ENCODE measurements around the gene CRAMP1.

Gene CRAMP1, protein sequence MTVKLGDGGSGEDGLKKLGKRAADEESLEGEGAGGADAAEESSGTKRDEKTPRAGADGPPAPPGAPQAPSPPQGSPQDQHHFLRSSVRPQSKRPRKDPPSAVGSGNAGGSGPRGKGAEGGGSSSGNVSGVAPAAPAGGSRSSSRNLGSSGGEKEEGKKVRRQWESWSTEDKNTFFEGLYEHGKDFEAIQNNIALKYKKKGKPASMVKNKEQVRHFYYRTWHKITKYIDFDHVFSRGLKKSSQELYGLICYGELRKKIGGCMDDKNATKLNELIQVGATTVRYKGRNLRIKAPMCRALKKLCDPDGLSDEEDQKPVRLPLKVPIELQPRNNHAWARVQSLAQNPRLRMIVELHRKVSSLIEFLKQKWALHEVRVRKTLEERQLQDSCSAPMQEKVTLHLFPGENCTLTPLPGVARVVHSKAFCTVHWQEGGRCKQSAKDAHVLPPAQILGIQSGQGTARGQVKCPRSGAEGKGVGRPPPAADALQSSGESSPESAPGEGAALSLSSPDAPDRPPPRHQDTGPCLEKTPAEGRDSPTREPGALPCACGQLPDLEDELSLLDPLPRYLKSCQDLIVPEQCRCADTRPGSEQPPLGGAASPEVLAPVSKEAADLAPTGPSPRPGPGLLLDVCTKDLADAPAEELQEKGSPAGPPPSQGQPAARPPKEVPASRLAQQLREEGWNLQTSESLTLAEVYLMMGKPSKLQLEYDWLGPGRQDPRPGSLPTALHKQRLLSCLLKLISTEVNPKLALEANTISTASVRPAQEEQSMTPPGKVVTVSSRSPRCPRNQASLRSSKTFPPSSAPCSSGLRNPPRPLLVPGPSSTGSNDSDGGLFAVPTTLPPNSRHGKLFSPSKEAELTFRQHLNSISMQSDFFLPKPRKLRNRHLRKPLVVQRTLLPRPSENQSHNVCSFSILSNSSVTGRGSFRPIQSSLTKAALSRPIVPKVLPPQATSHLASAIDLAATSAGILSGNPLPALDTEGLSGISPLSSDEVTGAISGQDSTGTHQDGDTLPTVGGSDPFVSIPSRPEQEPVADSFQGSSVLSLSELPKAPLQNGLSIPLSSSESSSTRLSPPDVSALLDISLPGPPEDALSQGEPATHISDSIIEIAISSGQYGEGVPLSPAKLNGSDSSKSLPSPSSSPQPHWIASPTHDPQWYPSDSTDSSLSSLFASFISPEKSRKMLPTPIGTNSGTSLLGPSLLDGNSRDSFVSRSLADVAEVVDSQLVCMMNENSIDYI (N-terminal part only)

DNA sequence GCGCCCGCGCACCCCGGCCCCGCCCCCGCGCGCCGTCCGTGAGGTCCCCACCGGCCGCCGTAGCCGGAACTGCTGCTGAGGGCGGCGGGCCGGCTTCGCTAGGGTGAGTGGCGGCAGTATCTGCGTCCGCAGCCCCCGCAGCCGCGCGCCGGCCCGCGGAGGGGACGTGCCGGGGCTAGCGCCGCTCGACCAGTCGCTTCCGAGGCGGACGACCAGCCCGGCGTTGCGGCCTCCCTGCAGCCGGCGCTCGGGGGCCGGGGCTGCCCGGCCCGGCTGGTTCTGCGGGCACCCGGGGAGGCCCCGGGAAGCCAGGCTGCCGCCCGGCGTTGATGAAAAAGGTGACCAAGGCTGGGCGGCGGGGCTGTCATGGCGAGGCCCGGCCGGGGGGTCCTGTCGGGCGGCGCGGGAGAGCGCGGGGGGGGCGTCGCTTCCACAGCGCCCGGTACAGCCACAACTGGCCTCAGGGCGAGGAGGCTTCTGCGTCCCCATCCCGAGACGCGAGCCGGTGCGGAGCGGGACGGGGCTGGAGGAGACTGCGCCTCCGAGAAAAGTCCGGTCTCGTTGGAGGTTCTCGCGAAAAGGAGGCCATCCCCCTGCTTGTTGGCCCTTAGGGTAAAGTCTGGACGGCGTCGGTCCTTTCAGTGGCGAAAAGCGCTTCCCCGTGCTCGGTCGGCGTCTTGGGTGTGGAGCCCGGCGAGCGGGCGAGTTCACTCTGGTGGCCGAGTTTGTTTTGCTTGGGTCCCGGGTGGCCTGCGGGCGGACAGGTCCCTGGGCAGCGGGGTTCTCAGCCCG lies at the start of gene CRAMP1:
Gene CRAMP1, plus strand, starts transcription at position 41 of the 792 bp plus-strand sequence. CDS start 2,280 bp downstream, outside the sequence.
- TF ChIP-seq, protein P1, sequence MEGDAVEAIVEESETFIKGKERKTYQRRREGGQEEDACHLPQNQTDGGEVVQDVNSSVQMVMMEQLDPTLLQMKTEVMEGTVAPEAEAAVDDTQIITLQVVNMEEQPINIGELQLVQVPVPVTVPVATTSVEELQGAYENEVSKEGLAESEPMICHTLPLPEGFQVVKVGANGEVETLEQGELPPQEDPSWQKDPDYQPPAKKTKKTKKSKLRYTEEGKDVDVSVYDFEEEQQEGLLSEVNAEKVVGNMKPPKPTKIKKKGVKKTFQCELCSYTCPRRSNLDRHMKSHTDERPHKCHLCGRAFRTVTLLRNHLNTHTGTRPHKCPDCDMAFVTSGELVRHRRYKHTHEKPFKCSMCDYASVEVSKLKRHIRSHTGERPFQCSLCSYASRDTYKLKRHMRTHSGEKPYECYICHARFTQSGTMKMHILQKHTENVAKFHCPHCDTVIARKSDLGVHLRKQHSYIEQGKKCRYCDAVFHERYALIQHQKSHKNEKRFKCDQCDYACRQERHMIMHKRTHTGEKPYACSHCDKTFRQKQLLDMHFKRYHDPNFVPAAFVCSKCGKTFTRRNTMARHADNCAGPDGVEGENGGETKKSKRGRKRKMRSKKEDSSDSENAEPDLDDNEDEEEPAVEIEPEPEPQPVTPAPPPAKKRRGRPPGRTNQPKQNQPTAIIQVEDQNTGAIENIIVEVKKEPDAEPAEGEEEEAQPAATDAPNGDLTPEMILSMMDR (IDR thresholded peaks at IDR 0.05; ENCODE audit: borderline replicate concordance, insufficient read depth, low read depth, low read length) = no peak
- H3K4me3 ChIP-seq (ENCODE audit: low read depth, low read length) = peak within 1 kb of the TSS; percentile 94

GRCh38 chr16:1563786-1564185 lies 48.4 kb upstream of the CRAMP1 start:
- TF ChIP-seq, protein P1 (IDR thresholded peaks at IDR 0.05; ENCODE audit: borderline replicate concordance, insufficient read depth, low read depth, low read length) = no peak
- no peak overlapping the region for H3K4me3 ChIP-seq (ENCODE audit: low read depth, low read length)

- TF ChIP-seq, protein P1 (IDR thresholded peaks at IDR 0.05; ENCODE audit: borderline replicate concordance, insufficient read depth, low read depth, low read length) = peak; percentile 22; the same call in 1 of the 2 replicates
- no peak overlapping the region for H3K4me3 ChIP-seq (ENCODE audit: low read depth, low read length)
Observed at GRCh38 chr16:1564325-1564724, 47.8 kb upstream of the CRAMP1 start.

- TF ChIP-seq, protein P1 (IDR thresholded peaks at IDR 0.05; ENCODE audit: borderline replicate concordance, insufficient read depth, low read depth, low read length) = no peak
- no peak overlapping the region for H3K4me3 ChIP-seq (ENCODE audit: low read depth, low read length)
Observed at GRCh38 chr16:1565083-1565805, 46.9 kb upstream of the CRAMP1 start.

GRCh38 chr16:1567988-1568387 lies 44.2 kb upstream of the CRAMP1 start:
- TF ChIP-seq, protein P1 (IDR thresholded peaks at IDR 0.05; ENCODE audit: borderline replicate concordance, insufficient read depth, low read depth, low read length) = no peak
- H3K4me3 ChIP-seq (ENCODE audit: low read depth, low read length) = no peak overlapping the region

All from GM12875 (cell line).